AG08395 (cell line): ENCODE results near the gene C1QB.
A peak's percentile ranks its signal among the peaks of the same experiment; 100 is the strongest.
"Not testable (repeated sequence)": the region's sequence is repeated elsewhere in the genome, so short reads cannot be mapped to it uniquely, and the experiment has no call there.

Experiments used
- DNase-seq: peaks from one replicate; pipeline ENCODE4 v3.0.0; 2012; ENCODE audit warnings: mixed read lengths, low spot score

Gene C1QB

DNA sequence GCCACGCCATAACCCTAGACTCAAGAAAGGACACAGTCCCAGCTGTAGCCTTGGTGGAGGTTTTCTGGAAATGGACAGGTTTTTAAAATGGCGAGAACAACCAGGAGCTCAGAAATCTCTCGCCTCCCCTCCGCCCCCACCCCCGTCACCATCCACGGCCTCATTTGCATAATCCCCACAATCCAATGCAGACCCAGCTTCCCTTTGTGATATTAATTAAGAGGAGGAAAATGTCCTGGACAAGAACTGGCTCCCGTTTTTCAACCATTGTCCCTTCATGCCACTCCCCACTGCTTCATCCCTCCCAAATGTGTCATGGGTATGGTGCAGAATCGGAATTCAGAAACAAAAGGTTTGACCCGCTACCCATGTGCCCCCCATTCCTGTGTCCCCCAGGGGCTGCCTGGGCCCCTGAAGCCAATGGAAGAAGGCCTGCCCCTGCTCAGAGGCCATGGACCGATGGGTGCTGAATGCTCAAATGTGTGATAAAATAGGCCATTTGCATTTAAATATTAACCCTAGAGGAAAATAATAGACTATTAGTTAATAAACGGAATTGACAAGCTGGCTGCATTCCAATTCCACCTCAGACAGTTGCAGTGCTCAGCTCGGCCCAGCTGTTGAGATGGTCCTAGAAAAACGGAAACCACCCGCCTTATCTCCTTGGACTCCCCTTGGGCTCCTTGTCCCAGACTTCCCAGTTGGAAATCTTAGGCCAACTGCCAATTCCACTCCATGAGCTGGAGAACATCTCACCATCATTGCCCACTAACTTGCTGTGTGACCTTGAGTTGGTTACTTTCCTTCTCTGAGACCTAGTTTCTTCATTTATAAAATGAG is 46.9 kb downstream of the C1QB start:
- DNase-seq = no peak

DNA sequence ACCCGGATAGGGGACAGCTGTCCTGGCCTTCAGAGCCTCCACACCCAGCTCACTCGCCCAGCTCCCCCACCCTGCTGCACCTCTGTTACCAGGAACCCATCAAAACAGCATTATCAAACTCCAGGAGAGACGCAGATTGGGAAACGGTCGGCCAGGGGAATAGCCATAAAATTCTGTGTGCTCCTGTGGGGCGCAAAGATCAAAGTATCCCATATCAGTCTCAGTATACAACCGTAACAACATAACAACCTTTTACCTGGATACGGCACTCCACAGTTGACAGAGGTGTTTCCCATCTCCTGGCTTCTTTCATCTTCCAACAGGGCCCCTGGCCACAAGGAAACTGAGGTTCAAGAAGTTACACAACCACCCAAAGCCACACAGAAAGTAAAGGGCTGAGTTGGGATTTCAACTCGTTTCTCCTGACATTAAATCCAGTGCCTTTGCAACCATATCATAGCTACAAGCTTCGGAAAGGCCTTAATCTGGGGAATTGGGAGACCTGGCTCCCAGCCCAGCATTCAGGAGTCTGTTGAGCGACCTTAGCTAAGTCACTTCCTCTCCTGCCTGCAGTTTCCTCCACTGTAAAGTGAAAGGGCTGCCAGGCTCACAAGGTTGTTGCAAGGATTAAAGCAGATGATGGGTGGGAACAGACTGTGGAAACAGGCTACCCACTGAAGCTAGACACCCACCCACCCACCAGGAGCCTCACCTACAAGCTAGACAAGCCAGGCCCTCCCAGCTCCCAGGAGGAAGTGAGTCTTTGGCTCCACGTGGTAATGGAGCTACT is 49.5 kb downstream of the C1QB start:
- no peak for DNase-seq

DNA sequence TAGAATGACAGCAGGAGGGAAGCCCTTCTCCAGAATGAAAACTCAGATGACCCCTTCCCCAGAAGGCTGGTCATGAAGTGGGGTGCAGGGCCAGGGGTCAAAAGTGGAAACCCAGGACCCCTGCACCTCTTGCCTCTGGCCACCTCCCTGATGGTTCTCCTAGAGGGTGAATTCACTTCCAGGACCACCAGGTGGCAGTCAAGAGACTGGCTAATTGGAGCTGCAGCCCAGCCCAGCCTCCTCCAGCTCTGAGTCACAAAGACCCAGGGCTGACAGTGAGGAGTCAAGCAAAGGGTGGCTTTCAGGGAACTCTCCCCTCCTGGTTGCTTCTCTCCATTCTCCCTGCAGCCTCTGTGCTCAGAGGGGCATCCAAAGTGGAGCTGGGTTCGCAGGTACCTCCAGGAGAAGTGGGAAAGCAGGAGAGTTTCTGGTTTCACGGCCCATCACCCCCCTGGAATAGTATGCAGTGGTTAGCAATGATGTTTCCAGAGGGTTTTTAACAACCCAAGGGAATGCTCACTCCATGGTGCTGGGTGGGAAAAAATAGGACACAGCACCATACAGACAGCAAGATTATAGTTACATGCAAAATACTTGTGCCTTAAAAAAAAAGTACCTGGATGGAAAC is 51.5 kb downstream of the C1QB start:
- DNase-seq = peak; percentile 94

DNA sequence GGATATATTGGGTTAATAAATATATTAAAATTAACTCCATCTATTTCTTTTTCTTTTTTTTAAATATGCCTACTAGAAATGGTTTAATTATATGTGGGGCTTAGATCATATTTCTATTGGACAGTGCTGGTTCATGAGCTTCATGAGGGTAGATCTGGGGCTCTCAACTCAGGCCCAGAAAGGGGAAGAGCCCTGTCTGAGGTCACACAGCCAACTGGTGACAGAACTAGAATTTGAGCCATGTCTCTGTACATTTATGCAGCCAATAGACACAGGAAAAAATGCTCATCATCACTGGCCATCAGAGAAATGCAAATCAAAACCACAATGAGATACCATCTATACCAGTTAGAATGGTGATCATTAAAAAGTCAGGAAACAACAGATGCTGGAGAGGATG is 52.5 kb downstream of the C1QB start:
- no peak for DNase-seq

DNA sequence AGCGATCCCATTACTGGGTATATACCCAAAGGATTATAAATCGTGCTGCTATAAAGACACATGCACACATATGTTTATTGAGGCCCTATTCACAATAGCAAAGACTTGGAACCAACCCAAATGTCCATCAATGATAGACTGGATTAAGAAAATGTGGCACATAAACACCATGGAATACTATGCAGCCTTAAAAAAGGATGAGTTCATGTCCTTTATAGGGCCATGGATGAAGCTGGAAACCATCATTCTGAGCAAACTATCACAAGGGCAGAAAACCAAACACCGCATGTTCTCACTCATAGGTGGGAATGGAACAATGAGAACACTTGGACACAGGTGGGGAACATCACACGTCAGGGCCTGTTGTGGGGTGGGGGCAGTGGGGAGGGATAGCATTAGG is 53.1 kb downstream of the C1QB start:
- DNase-seq = not testable (repeated sequence)

DNA sequence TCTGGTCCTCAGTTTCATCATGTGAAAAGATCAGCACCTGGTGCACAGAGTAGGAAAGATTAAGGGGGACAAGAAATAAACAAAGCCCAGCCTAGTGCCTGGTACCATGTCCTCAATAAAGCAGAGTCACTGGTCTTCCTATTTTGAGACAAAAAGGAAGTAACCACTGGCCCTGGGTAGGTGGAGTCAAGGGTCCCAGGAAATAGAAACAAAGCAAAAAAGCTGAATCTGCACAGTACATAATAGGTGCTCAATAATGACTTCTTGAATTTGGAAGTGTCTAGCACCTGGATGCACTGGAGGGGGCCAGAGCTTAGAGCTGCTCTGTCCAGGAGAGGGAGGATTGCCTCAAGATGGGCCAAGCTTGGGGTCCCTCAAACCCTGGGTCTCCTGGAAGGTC is 55.7 kb downstream of the C1QB start:
- DNase-seq = no peak

DNA sequence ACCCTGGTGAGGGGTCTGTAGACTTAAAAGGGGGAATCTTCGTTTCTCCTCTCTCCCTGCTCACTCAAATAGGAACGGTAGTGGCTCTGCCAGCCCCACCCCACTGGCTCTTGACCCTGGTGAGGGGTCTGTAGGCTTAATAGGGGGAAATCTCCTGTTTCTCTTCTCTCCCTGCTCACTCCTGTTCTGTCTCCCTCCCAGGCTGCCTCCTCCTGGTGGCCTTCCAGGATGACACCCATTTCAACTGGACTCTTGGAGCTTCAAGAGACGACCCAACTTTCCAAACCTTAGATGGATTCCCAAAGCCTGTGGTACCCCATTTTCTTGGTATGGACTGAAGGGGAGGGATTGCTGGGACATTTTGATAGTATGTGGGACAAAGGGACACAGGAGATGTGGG is 56.2 kb downstream of the C1QB start:
- no peak for DNase-seq

DNA sequence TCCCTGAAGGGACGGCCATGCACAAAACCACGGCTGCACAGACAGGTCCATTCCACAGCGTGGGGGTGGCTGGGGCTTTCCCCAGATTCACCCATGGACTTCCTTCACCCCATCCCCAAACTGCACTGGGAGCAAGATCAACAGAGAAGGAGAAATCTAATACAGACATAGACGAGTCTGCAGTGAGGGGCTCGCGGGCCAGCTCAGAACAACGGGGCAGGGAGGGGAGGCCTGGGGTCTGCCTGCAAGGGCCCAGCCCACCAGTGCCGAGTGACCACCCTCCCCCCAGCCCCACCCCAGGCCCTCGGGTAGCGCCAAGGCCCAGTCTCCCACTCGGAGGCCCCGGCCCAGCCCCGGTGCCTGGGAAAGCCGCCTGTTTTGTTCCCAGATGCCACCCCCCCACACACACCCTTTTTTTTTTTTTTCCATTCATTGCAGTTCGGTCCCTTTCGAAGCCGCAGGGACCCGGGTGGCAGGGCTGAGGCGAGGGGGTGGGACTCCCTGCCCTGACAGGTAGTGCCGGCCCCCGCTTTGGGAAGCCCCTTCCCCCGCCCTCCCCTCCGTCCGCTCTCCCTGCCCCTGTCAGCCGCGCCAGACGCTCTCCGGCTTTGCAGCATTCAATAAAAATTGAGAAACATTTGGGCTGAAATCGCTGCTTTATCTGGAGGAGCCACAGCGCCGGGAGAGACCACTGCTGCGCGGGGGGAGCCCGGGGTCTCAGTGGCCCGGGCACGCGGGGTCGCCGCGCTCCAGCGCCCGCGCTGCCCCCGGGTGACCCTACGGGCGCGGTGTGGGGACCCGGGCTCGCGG is 57.1 kb downstream of the C1QB start:
- DNase-seq = peak; percentile 83

DNA sequence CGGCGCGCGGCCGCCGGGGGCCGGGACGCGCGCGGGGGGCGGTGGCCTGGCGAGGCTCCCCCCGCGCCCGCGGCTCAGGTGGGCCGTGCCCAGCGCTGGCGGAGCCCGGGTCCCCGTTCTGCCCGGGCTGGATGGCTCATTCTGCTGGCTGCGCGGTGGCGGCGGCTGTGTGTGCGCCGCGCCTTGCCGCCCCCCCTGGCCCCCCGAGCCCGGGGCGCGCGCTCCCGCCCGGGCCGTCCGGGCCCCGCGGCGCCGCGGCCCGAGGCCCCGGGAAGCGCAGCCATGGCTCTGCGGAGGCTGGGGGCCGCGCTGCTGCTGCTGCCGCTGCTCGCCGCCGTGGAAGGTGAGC is 57.6 kb downstream of the C1QB start, which contains the start of gene EPHB2:
Gene EPHB2 (plus strand): TSS at position 139 of the 349 bp plus-strand sequence. CDS start 144 bp downstream, at position 283.
- peak; percentile 83 for DNase-seq

DNA sequence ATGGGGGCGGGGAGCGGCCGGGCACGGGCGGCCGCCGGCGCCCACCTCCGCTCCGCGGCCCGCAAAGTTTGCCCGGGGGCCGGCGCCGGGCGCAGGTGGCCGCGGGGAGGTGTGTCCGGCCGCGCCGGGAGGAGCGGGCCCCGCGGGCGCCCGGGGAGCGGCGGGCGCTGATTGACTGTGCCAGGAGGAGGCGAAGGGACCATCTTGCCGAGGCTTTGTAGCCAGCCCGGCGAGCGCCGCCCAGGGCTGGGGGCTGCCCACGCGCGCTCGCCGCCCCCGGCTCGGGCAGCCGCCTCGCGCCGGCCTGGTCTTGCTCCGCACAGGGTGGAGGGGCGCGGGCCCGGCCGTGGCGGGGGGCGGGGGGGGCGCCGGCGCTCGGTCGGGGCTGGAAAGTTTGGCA is 58.0 kb downstream of the C1QB start:
- peak; percentile 16 for DNase-seq
